ENCODE measurements around the gene ENDOG. TPM values are rescaled to one million over a fixed set of nuclear protein-coding genes. Genes with fewer than 3 reads are reported as not detected.

ENDOG gene
- total and polyA plus RNA-seq, 11 donors, result 34.8 to 105 (median 57.6) TPM

DNA sequence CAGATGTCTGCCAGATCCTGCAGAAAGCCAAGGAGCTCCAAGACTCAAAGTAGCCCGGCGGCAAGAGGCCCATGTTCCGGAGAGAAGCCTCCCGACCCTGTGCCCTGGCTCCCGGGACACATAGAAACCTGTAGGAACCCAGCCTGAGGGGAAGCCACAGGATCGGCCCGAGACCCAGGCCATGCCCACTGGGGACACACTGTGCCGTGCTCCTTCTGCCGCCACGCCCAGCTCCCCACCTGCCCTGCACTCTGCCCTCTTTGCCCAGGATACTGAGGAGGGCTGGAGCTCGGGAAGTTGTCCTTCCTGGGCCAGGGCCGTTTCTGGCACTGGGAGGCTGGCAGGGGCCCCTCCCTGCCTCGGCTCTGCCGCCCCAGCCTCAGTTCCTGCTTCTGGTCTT, 10.5 kb upstream of the ENDOG start:
- H3K36me3 ChIP-seq, result peaks cover 0 to 62% (median 57%) of the 10 kb centered on the region in 9 donors
- whole genome bisulfite sequencing, 4 donors, result 78 to 85% (median 80%) methylated on average over 7 to 14 of the region's 14 CpGs
- no peak for ATAC-seq

DNA sequence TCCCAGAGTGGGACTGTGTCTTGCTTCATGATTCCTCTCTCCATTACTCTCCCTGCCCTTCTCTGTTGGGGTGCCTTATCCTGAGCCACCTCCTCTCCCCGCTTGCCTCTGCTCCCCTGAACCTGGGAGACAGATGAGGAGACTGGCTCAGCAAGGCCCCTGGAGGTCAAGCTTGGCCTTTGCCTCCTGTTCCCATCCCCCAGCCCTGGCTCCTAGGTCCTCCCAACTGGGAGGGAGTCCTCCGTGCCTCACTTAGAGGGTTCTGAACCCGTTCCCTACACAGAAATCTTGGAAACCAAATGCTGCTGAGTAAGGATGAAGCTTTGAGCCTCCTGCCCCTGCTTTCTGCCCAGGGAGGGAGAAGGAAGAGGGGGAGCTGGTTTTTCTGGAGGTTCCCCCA, 9.8 kb upstream of the ENDOG start:
- H3K27ac ChIP-seq, result no peak overlapping the region
- ATAC-seq (peak in 1 of 4 donors; percentile 18), DNase-seq (no peak)
- H3K27me3 ChIP-seq, result no peaks in the 10 kb centered on the region
- intact Hi-C loops (cut with DNase I), result no loop called here
- WGBS, 4 donors, result 88 to 93% (median 90%) methylated on average over 1 to 3 of the region's 3 CpGs
- H3K4me1 ChIP-seq, result no peaks in the 10 kb centered on the region
- H3K36me3 ChIP-seq, result peaks cover 0 to 55% (median 50%) of the 10 kb centered on the region in 9 donors
- no peak for TF ChIP-seq POLR2A (IDR thresholded peaks at IDR 0.05)
- TF ChIP-seq, protein P1, sequence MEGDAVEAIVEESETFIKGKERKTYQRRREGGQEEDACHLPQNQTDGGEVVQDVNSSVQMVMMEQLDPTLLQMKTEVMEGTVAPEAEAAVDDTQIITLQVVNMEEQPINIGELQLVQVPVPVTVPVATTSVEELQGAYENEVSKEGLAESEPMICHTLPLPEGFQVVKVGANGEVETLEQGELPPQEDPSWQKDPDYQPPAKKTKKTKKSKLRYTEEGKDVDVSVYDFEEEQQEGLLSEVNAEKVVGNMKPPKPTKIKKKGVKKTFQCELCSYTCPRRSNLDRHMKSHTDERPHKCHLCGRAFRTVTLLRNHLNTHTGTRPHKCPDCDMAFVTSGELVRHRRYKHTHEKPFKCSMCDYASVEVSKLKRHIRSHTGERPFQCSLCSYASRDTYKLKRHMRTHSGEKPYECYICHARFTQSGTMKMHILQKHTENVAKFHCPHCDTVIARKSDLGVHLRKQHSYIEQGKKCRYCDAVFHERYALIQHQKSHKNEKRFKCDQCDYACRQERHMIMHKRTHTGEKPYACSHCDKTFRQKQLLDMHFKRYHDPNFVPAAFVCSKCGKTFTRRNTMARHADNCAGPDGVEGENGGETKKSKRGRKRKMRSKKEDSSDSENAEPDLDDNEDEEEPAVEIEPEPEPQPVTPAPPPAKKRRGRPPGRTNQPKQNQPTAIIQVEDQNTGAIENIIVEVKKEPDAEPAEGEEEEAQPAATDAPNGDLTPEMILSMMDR (IDR thresholded peaks at IDR 0.05), result no peak
- no peaks in the 10 kb centered on the region for H3K9me3 ChIP-seq
- H3K4me3 ChIP-seq, result no peak overlapping the region

More for the DNA sequence above, 10.5 kb upstream of the ENDOG start:
- Histone ChIP-seq H3K27me3 (no peaks in the 10 kb centered on the region), H3K4me1 (no peaks in the 10 kb centered on the region), H3K4me3 (no peak overlapping the region), H3K9me3 (no peaks in the 10 kb centered on the region), H3K27ac (no peak overlapping the region)
- TF ChIP-seq POLR2A (IDR thresholded peaks at IDR 0.05), result no peak
- intact Hi-C loops (cut with DNase I), result no loop called here
- no peak for DNase-seq

DNA sequence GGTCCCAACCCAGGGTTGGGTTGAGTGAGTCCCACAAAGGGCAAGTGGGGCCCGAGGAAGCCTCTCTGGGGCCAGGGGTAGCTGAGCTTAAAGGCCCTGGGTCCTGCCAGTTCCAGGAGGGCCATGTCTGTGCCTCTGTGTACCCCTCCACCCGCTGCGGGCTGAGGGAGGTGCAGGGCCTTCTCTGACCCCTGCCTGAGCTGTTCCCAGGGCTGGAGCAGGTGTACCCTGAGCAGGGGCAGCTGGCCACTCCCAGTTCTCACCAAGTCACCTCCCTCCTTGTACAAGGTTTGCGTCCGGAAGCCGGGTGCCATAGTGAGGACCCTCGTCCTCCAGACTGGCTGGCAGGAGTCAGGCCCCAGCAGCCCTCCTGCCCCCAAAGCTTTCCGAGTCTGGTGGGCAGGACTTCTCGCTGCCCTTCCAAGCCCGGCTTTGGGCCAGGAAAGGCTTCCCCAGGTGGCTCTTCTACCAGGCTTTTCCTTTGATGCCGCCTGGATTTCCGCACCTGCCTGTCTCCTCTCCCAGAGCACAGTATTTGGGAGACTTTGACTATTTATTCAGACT, 9.2 kb upstream of the ENDOG start:
- no peak for DNase-seq
- Histone ChIP-seq H3K4me1 (no peaks in the 10 kb centered on the region), H3K4me3 (no peak overlapping the region), H3K9me3 (no peaks in the 10 kb centered on the region), H3K36me3 (peaks cover 0 to 49% (median 44%) of the 10 kb centered on the region in 9 donors), H3K27me3 (no peaks in the 10 kb centered on the region), H3K27ac (no peak overlapping the region)
- intact Hi-C loops (cut with DNase I), result no loop called here
- TF ChIP-seq POLR2A (IDR thresholded peaks at IDR 0.05), result no peak
- WGBS, 4 donors, result 92 to 98% (median 95%) methylated on average over 8 to 12 of the region's 12 CpGs
- peak in 1 of 4 donors; percentile 16 for ATAC-seq

DNA sequence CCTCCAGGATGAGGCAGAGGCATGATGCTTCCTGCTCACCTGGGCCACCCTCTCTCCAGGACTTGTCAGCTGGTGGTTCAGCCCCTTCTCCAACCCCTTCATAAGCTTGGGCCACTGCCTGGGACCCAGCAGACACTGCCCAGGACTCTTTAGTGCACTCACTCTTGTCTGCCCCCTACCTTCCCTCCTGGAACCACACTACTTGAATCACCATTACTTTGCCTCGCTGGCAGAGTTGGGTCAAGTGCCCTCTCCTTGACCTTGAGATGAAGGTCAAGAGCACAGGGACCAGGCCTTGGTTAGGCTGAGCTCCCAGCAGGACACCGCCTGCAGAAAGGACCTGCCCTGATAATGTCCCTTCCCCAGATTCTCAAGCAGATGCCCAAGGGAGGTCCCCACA, 8.5 kb upstream of the ENDOG start:
- peak in 2 of 4 donors; percentile 8 to 44 for ATAC-seq
- no peaks in the 10 kb centered on the region for H3K4me1 ChIP-seq
- H3K27ac ChIP-seq, result no peak overlapping the region
- H3K36me3 ChIP-seq, result peaks cover 0 to 42% (median 37%) of the 10 kb centered on the region in 9 donors
- H3K9me3 ChIP-seq, result no peaks in the 10 kb centered on the region
- no peak for DNase-seq
- TF ChIP-seq, protein P1 (IDR thresholded peaks at IDR 0.05), result no peak
- no peak for TF ChIP-seq POLR2A (IDR thresholded peaks at IDR 0.05)
- 73 to 100% (median 74%) methylated on average over 1 to 2 of the region's 2 CpGs for WGBS, 4 donors
- H3K4me3 ChIP-seq, result no peak overlapping the region
- intact Hi-C loops (cut with DNase I), result no loop called here
- H3K27me3 ChIP-seq, result no peaks in the 10 kb centered on the region

DNA sequence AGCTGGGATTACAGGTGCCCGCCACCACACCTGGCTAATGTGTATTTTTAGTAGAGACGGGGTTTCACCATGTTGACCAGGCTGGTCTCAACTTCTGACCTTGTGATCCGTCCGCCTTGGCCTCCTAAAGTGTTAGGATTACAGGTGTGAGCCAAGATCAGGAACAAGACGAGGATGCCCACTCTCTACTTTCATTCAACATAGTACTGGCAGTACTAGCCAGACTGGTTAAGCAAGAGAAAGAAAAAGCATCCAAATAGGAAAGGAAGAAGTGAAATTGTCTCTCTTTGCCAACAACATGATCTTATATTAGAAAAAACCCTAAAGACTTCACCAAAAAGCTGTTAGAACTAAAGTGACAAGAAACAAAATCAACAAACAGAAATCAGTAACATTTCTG, 7.4 kb upstream of the ENDOG start:
- H3K4me3 ChIP-seq, result no peak overlapping the region
- TF ChIP-seq, protein P1 (IDR thresholded peaks at IDR 0.05), result no peak
- TF ChIP-seq POLR2A (IDR thresholded peaks at IDR 0.05), result no peak
- no peaks in the 10 kb centered on the region for H3K9me3 ChIP-seq
- ATAC-seq (no peak), DNase-seq (no peak)
- WGBS, 4 donors, result 73 to 91% (median 80%) methylated on average over 5 of the region's 5 CpGs
- H3K4me1 ChIP-seq, result no peaks in the 10 kb centered on the region
- H3K27ac ChIP-seq, result no peak overlapping the region
- intact Hi-C loops (cut with DNase I), result no loop called here
- H3K36me3 ChIP-seq, result peaks cover 0 to 32% (median 27%) of the 10 kb centered on the region in 9 donors
- no peaks in the 10 kb centered on the region for H3K27me3 ChIP-seq

All from heart left ventricle (tissue), 16 donors.